SK-MEL-5 (cell line): ENCODE data around the gene CWC22. TPM values are rescaled to one million over a fixed set of nuclear protein-coding genes. Genes with fewer than 3 reads are reported as not detected.
"Not testable (repeated sequence)": the region's sequence is repeated elsewhere in the genome, so short reads cannot be mapped to it uniquely, and the experiment has no call there.

Experiments
- DNase-seq: peaks from one replicate; pipeline ENCODE4 v3.0.0-alpha.2; 2016; ENCODE audit warnings: low read depth, low spot score
- in situ Hi-C: cut with HindIII; loops from 2 replicates; pipeline ENCODE4 v1.10.0; 2016; ENCODE audit warnings: low sequenced_read_pairs, high pct_unique_total_duplicates, low pct_unique_long_range_greater_than_20kb
- total RNA-seq: library from RNA; depleted of rRNA; stranded (reverse); fragments of >200 nt; shearing (Covaris generic); gene quantifications from 2 replicates; pipeline ENCODE4 v1.2.3, GENCODE V29; 2014

The CWC22 gene
- total RNA-seq, 1 experiment from 2014 or later: 11.5 TPM

DNA sequence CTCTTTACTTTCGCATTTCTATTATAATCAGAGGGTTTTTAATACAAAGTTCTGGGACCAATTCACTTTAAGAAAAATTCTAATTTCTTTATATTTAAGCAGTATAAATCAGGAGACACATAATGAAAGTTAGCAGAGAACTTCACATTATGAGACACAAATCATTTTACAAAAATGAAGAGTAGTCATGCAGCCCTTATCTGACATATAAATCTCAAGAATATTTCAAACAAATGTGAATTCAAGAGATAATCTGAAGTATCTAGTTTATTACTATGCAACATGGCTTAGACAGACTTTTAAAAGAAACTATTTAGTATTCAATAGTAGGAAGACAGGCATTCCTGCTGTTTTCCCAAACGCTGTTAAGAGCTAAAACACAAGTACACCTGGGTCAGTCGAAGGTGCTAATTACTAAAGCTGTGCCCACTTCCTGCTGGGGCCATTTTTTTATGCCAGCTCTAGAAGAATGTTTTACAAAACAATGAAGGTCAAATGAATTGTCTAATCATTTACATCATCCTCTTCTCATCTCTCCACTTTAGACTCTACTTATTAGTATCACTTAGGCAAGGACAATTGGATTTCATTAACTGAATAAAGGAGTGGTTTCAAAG, 40.2 kb downstream of the CWC22 start:
- DNase-seq: no peak
- in situ Hi-C loops: no loop called here

DNA sequence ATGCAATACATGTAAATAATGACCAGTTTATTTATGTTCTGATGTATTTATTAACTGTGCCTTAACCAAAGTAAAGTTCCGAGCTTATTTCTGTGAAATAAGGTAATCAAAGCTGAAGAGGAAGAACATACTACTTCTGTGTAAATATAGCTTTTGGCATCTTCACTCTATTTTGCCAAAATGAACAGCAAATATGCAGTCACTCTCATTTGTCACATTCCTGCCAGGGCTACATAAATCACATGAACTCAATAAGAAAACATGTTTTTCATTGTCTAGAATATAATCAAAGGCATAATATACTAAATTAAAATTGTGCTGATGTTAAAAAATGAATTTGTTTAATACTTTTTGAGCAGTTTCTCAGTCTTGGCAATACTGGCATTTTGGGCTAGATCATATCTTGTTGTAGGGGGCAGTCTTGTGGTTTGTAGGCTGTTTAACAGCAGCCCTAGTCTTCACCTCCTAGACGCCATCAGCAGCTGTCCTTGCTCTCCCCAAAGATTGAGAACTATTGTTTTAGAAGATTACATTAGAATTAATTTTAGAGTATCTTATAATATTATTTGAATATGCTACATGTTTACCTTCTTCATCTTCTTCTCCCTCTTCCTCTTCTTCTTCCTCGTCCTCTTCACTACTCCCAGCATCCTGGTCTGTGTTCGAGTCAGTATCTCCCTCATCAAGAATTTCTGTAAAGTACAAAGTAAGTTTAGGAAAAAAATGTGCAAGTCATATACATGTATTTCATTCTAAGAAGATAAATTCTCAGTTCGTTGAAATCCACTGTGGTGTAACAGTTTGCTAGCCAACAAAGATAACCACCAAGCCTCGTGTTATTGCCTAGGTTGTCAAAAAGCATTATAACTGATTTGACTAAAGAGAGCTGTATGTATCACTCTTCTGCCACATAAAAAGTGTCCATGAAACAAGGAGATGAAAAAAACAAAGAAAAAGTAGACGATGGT, 41.5 kb downstream of the CWC22 start:
- in situ Hi-C loops: no loop called here
- DNase-seq: no peak

DNA sequence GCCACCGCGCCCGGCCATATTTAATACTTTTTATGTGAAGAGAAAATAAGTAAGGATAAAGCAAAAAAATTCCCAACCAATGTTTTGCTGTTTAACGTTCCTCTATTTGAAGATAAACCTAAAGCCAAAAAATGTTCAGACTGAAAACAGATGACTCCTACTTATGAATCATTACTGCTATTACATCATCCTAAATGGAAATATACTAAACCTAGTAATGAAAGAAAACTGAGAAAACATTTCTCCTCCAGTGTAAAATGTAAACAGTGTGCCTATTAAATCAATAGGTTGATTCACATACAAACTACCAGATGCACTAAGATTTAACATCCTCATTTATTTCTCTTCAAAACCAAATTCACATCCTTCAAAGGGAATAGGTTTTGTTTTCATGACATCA, 43.5 kb downstream of the CWC22 start:
- DNase-seq: no peak
- in situ Hi-C loops: no loop called here

DNA sequence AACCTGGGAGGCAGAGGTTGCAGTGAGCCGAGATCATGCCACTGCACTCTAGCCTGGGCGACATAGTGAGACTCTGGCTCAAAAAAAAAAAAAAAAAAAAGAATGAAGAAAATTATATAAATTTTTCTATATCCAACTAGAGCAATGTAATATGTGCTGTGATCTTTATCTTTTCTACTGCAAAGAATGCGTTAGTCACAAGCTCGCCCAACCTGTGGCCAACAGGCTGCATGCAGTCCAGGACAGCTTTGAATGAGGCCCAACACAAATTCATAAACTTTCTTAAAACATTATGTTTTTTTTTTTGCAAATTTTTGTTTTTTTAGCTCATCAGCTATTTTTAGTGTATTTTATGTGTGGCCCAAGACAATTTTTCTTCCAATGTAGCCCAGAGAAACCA, 48.8 kb downstream of the CWC22 start:
- DNase-seq, in situ Hi-C loops: not testable (repeated sequence)

DNA sequence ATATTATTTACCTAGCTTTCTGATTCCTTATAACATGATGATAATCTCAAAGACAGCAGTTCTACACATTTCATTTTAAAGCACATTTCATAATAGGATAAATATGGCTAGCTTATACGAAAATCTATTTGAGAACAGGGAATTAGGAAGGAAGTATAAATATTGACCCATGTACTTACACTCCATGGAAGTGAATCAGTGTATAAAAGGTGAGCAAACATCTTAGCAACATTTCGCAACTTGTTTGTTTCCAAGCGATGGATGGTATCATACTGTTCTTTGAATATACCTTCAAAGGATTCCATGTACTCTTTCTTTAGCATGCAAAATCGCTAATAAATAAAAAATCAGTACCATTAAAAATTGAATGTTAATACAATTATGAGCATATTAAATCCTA, 53.1 kb downstream of the CWC22 start:
- in situ Hi-C loops: no loop called here
- no peak for DNase-seq

DNA sequence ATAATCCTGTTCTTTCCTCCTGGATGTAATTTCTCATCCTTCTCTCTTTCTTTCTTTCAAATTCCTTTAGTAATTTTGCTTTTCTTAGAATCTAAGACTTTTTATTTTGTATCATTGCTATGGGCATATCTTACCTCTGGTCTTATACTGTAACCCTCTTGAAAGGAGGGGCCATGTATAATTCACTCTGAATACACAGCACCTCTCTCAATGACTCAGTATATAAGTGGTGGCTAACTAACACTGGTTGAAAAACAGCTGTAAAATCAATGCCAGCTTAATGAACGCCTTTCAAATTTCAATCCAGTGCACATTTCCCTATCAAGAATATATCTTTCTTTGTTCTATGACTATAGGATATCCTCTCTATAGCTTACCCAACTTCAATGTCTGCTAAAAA, 53.7 kb downstream of the CWC22 start:
- no peak for DNase-seq
- in situ Hi-C loops: no loop called here

DNA sequence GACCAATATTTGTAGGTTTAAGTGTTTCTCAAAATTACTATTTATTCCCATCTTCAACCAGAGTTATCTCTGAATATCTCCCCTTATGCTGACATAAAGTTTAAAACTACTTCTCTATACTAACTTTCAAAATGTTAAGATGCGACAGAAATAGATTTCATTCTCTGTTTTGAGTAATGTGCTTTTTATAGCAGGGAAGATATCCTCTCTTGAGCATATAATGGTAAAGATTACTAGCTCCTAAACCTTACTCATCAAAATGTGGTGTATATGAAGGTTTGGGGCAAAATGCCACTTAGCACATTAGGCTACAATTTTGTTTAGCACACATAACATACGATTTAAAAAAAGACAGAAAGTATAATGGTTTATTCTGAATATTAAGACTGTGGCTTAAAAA, 54.4 kb downstream of the CWC22 start:
- in situ Hi-C loops: no loop called here
- no peak for DNase-seq

DNA sequence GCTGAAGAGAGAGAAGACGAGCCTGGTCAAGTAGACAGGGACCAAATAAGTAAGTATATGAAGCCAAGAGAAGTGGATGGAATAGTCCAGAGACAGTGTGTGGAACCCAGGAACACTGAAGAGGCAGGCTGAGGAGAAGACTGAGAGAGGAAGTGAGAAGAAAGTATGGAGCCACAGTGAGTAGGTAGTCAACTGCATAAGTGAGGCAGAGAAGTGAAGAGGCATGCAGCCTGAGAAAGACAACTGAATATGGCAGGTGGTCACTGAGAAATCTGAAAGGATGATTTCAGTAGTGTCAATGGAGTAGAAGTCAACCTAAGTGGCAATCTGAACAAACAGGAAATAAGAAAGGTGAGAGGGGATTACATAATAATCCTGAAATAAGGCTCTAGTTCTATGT, 55.4 kb downstream of the CWC22 start:
- in situ Hi-C loops: no loop called here
- DNase-seq: no peak

DNA sequence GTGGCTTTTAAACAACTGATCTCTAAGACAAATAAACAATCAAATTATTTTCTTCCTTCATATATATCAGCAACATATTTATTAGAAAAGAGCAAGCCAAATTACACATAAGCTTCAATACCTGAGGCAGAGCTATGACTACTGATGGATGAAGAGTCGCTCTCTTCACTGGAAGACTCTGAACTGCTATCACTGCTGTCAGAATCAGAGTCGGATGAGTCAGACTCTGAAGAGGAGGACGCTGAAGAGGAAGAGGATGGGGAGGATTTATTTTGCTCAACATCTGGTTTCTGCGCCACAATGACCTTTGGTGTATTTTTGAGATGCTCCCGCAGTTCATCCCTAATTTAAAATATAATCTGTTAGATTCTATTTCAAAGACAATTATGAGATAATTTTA, 56.7 kb downstream of the CWC22 start:
- in situ Hi-C loops: no loop called here
- no peak for DNase-seq

DNA sequence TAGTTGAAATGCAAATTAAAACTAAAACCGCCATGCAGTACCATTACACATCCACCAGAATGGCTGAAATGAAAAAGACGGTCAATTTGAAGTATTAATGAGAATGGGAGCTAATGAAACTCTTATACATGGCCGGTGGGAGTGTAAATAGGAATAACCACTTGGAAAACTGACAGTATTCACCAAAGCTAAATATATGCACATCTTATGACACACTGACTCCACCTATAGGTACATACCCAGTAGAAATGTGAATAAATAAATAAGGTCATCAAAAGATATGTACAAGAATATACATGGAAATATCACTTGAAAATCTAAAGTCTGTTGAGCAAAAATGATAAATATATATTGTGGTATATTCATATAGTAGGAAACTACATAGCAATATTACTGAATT, 57.7 kb downstream of the CWC22 start:
- in situ Hi-C loops: no loop called here
- DNase-seq: no peak

DNA sequence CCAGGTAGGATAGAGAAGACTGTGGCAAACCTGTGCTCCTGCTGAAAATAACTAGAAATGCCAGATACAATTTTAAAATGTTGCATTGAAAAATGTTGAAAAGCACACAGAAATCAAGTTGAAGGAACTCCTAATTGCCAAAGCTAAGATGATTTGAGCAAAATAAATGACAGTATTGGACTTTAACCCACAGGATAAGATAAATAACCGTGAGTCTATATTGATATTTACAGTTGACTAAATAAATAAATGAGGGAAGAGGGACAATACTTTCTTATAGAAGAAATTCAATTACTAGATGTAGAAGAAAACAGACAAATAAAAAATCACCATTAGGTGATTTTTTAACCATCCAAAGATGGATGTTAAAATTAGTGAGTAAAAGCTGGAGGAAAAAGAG, 59.0 kb downstream of the CWC22 start:
- in situ Hi-C loops: no loop called here
- no peak for DNase-seq

DNA sequence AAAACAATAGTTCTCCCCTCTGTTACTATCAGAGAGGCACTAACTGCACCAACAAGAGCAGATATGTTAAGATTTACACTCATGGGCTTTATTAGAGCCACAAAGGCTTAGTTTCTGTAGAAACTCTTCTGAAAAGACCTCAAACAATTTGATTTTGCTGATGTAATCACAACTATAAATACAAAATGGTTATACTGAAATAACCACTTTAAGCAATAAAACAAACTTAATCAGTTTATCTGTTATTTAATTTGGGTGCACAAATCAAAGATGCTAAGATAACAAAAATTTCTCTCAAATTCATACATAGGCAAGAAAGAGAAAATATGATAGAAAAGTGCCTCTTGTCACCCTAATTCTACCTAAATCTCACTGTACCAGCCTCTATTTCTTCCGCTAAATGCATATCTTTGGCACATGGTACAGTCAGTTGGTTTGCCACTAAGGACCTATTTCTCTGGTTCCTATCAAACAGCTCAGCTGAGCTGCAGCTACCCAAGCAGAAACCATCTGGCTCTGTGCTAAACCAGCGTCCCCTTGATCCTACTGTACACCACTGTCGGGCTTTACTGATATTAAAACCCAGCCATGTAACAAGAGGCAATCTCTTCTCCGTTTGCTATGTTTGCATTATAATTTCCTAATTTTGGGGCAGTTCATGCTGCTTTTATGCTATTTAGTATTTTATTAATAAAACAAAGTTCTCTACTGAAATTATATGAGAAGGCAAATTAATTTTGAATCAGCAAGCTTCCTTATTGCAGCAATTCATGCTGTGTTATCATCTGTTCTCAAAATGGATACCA, 60.1 kb downstream of the CWC22 start:
- in situ Hi-C loops: no loop called here
- DNase-seq: no peak

DNA sequence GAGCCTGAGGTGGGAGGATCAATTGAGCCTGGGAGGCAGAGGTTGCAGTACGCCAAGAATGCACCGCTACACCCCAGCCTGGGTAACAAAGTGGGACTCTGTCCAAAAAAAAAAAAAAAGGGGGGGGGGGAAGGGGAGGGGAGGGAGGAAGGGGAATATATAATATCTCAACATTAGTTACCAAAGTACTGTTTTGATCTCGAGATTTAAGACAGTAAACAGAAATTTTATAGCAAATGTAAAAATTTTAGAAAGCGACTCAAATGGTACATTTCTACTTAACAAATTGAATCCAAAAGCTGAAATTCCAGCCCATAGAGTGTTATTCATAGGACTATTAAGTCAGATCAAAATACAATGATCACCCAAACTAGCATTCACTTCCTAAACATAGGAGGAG, 60.8 kb downstream of the CWC22 start:
- DNase-seq: no peak
- in situ Hi-C loops: no loop called here

DNA sequence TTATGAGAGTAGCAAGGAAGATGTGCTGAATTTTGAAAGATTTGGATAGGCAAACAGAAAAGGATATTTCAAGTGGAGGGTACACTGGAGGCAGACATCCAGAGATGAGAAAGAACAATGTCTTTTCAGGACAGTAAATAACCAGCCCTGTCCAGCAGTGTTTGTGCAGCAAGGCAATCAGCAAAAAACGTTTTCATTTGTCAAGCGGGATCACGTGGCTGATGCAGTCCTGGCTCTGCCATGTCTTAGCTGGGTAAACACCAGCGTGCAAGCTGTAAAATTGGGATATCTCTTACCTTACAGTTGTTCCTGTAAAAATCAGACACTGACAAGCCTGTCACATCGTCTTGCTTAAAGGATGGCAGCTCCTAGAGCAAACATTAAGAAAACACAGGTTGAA, 67.8 kb downstream of the CWC22 start:
- DNase-seq: peak; percentile 17
- in situ Hi-C loops: no loop called here

DNA sequence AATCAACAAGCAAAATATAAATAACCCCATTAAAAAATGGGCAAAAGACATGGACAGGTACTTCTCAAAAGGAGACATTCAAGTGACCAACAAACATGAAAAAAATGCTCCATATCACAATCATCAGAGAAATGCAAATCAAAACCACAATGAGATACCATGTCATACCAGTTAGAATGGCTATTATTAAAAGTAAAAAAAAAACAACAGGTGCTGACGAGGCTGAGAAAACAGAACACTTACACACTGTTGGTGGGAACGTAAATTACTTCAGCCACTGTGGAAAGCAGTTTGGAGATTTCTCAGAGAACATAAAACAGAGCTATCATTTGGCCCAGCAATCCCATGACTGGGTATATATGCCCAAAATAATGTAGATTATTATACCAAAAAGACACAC, 69.1 kb downstream of the CWC22 start:
- in situ Hi-C loops: no loop called here

DNA sequence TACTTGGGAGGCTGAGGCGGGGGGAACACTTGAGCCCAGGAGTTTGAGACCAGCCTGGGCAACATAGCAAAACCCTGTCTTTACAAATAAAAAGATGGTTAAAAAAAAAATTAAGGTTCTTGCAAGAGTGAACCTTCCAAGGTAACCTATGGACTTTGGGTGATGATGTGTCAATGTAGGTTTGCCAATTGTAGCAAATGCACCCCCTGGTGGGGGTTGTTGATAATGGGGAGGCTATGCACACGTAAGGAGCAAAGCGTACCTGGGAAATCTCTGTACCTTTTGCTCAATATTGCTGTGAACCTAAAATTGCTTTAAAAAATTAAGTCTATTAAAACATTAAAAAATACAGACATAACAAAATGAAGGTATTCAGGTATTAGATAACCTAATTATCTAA, 70.4 kb downstream of the CWC22 start:
- in situ Hi-C loops: no loop called here
- peak; percentile 44 for DNase-seq

More for the DNA sequence above, 69.1 kb downstream of the CWC22 start:
- no peak for DNase-seq

DNA sequence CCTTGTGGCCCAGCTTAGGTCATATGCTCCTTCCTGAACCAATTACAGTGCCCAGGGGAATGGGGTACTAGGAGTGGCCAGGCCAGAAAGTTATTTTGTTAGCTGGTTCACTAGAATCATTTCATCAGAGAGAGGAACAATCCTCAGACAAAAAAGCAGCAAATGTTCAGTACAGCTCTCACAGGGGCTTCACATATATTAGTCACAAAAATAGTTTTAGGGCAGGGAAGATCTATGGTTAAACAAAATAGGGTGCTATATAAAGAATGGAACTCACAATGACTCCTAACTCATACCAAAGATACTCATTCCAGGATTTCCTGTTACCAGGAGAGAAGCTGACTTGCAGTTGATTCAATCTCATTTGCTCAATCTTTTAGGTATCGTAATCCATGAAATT, 71.0 kb downstream of the CWC22 start:
- in situ Hi-C loops: no loop called here
- DNase-seq: no peak

DNA sequence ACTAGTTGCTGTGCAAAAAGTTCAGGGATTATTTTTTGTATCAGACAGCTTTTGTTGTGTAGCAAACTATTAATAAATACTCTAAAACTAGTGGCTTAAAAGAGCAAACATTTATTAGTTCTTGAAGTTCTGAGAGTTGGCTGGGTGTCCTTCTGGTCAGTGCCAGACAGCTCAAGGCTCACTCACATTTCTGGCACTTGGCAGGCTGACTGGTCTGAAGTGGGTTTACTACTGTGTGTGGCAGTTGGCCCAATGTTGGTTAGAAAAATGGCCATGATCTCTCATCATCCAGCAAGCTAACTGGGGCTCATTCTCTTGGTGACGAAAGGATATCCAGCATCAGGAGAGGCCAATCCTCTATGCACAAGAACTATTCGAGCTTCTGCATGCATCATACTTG, 74.3 kb downstream of the CWC22 start:
- in situ Hi-C loops: no loop called here
- no peak for DNase-seq
